Activated naive CD4-positive, alpha-beta T cell treated with anti-CD3 and anti-CD28 coated beads, Interleukin-2, amount 50 U/mL, for 24 hours (primary cell): Measurements from ENCODE around the gene AGPAT1.
A peak's percentile ranks its signal among the peaks of the same experiment; 100 is the strongest.

Experiments used
- H3K27ac Mint-ChIP-seq: one replicate; pipeline ENCODE4 v1.8.0; 2021; ENCODE audit warnings: mild to moderate bottlenecking, mixed read lengths
- H3K27me3 Mint-ChIP-seq: one replicate; pipeline ENCODE4 v1.8.0; 2021; ENCODE audit warnings: mixed read lengths
- H3K36me3 Mint-ChIP-seq: one replicate; pipeline ENCODE4 v1.8.0; 2021; ENCODE audit warnings: mixed read lengths
- H3K4me1 Mint-ChIP-seq: one replicate; pipeline ENCODE4 v1.8.0; 2021; ENCODE audit warnings: mixed read lengths
- H3K4me3 Mint-ChIP-seq: one replicate; pipeline ENCODE4 v1.8.0; 2021; ENCODE audit warnings: mild to moderate bottlenecking, mixed read lengths
- H3K9me3 Mint-ChIP-seq: one replicate; pipeline ENCODE4 v1.8.0; 2021; ENCODE audit warnings: mixed read lengths

AGPAT1 gene

GRCh38 chr6:32132110-32132509, 43.8 kb downstream of the AGPAT1 start:
- H3K4me3 Mint-ChIP-seq: no peak overlapping the region
- no peak overlapping the region for H3K27ac Mint-ChIP-seq
- no peaks in the 10 kb centered on the region for H3K9me3 Mint-ChIP-seq
- no peaks in the 10 kb centered on the region for H3K36me3 Mint-ChIP-seq
- peaks cover 25% of the 10 kb centered on the region for H3K4me1 Mint-ChIP-seq
- no peaks in the 10 kb centered on the region for H3K27me3 Mint-ChIP-seq

DNA sequence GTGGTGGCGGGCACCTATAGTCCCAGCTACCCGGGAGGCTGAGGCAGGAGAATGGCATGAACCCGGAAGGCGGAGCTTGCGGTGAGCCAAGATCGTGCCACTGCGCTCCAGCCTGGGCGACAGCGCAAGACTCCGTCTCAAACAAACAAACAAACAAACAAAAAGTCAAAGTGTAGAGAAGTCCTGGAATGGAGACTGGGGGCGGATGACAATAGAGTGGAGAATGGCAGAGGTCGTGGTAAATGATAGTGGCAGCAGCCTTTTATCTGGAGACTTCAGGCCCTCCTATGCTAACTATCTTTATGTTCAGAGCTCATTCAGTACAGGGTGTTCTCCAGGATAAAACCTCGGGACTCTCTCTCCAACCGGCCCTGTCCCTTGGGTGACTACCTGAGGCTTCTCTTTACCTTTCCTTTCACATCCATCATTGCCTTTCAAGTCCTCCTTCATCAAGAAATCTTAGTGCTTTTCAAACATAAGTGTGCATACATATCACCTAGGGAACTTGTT, 44.4 kb downstream of the AGPAT1 start:
- Mint-ChIP-seq H3K27me3 (no peaks in the 10 kb centered on the region), H3K27ac (peak overlapping the region; percentile 23), H3K9me3 (no peaks in the 10 kb centered on the region), H3K36me3 (no peaks in the 10 kb centered on the region), H3K4me3 (peak overlapping the region; percentile 19), H3K4me1 (peaks cover 32% of the 10 kb centered on the region)

DNA sequence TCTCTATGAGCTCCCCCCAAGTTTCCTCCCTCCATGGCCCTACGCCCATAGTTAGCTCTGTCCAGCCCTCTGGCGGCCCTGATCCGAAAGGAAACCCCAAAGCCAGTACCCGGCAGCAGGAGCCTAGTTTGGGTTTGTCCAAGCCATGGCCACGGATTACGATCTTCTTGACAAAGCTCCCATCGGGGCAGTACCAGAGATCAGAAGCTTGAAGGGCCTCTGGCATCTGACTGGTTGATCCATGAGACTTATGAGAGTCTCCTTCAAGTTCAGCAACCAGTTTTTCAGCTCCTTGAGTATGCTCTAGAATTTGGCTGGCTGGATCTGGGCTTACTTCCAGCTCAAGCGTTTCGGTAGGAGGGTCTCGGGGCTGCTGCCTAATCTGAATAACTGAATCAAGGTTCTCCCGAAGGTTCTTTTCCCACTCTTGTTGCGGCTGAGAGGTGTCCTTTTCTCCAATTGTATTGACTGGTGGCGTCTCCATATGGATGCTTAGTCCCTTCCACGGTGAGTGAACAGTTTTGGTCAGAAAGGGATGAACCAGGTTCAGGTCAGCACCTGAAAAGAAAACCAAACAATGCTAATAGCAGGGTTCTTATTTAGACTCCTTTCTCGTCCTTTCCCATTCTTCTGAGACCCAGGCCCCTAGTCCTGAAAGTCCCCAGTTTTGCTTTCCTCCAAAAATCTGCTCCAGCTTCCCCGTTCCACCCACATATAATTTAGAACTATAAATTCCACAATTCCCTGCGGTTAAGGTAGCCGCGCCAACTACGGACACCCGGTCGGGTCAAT, 46.4 kb downstream of the AGPAT1 start:
- Mint-ChIP-seq H3K9me3 (no peaks in the 10 kb centered on the region), H3K4me1 (peaks cover 42% of the 10 kb centered on the region), H3K27ac (peak overlapping the region; percentile 90), H3K36me3 (peaks cover 3% of the 10 kb centered on the region), H3K4me3 (peak overlapping the region; percentile 99), H3K27me3 (no peaks in the 10 kb centered on the region)

GRCh38 chr6:32128751-32129296, 47.1 kb downstream of the AGPAT1 start:
- peaks cover 48% of the 10 kb centered on the region for H3K4me1 Mint-ChIP-seq
- H3K4me3 Mint-ChIP-seq: peak overlapping the region; percentile 99
- peak overlapping the region; percentile 30 for H3K27ac Mint-ChIP-seq
- peaks cover 7% of the 10 kb centered on the region for H3K36me3 Mint-ChIP-seq
- H3K27me3 Mint-ChIP-seq: no peaks in the 10 kb centered on the region
- H3K9me3 Mint-ChIP-seq: no peaks in the 10 kb centered on the region

DNA sequence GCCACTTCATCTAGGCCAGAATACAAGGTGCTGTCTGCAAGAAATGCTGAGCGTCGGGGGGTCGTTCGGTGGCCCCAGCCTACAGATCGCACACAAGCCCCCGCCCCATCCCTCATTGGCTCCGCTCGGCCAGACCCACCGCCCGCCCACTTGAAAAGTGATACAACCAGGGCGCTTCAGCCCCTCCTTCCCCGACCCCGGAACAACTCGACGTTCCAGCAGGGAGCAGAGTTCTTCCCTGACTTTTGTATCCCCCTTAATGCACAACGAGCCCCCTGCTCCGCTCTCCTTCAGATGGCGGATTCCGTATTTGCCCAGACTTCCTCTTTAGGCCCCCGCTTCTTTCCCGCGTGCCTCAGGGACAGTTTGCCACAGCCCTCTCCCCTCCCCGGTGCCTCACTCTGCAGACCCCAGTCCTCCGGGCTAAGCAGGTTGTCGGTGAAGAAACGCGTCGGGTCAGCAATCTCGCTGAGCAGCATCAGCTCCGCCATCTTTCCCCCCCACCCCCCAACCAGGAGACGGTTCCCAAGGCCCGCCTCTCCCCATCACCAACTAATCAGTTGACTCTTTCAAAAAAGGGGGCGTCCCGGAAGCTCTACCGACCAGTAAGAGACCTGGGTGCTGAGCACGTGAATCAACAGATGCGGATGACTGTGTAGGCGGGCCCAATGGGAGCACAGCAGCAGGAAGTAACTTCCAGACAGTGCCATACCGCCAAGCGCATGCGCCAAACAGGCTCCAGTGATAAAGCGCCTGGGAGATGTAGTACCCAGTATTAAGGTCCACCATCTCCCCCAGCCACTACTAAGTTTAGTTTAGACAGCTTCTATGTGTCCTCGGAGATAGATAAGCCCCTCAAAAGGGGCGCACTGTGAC, 47.9 kb downstream of the AGPAT1 start, which contains the start of gene ATF6B:
ATF6B (minus strand) TSS at position 530 of the 876 bp plus-strand sequence; CDS start at position 491, 39 bp downstream.
- Mint-ChIP-seq H3K9me3 (no peaks in the 10 kb centered on the region), H3K36me3 (peaks cover 9% of the 10 kb centered on the region), H3K27ac (peak within 1 kb of the TSS; percentile 95), H3K4me3 (peak within 1 kb of the TSS; percentile 99), H3K27me3 (no peaks in the 10 kb centered on the region), H3K4me1 (peaks cover 53% of the 10 kb centered on the region)

DNA sequence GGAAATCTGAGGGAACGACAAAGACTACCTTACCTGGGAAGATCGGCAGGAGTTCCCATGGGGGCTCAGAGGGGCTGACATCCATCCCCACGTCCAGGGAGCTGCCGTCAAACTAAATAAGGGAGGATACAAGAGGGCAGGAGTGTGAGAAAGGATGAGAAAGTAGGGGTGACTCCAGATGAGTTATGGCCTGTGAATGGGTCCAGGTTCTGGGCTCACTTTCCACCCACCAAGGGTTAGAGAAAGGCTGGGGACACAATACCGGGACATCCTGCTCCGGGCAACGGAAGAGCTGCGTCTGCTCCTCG, 48.5 kb downstream of the AGPAT1 start:
- Mint-ChIP-seq H3K36me3 (peaks cover 9% of the 10 kb centered on the region), H3K27ac (peak overlapping the region; percentile 90), H3K9me3 (no peaks in the 10 kb centered on the region), H3K4me3 (peak overlapping the region; percentile 99), H3K4me1 (peaks cover 53% of the 10 kb centered on the region), H3K27me3 (no peaks in the 10 kb centered on the region)

DNA sequence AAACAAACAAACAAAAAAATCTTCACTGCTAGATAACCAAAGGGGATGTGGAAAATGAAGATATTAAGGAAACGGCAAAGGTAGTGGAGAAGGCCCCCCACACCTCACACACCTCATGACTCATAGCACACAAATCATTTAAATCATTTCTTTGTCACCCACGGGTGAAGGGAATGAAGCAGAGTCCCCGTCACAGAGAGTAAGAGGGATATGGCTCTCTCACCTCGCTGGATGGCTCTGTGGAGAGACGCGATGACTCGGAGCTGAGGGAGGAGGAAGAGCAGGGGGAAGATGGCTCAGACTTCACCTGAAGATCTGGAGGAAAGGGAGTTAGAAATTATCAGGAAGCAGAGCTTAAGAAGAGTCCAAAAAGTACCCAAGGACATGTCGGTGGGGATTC, 49.0 kb downstream of the AGPAT1 start:
- no peaks in the 10 kb centered on the region for H3K9me3 Mint-ChIP-seq
- peaks cover 53% of the 10 kb centered on the region for H3K4me1 Mint-ChIP-seq
- H3K4me3 Mint-ChIP-seq: peak overlapping the region; percentile 99
- peaks cover 14% of the 10 kb centered on the region for H3K36me3 Mint-ChIP-seq
- H3K27ac Mint-ChIP-seq: peak overlapping the region; percentile 90
- no peaks in the 10 kb centered on the region for H3K27me3 Mint-ChIP-seq

GRCh38 chr6:32123681-32124080, 52.2 kb downstream of the AGPAT1 start:
- Mint-ChIP-seq H3K4me3 (no peak overlapping the region), H3K27ac (no peak overlapping the region), H3K36me3 (peaks cover 14% of the 10 kb centered on the region), H3K9me3 (no peaks in the 10 kb centered on the region), H3K4me1 (peaks cover 49% of the 10 kb centered on the region), H3K27me3 (no peaks in the 10 kb centered on the region)

DNA sequence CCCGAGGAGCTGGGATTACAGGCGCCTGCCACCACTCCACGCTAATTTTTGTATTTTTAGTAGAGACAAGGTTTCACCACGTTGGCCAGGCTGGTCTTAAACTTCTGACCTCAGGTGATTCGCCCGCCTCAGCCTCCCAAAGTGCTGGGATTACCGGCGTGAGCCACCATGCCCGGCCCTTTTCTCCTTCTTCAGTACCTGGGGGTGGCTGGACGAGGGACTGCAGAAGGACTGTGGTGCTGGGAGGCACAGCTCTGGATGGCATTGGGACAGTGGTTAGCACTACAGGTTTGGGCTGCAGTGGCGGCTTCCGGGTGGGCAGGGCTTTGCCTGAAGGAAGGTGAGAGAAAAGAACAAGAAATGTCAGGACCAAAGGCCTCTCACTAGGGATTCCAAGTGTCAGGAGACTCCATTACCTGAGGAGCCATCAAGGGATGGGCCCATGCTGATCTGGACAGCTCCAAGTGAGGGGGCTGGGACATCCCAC, 55.3 kb downstream of the AGPAT1 start:
- Mint-ChIP-seq H3K4me1 (peaks cover 25% of the 10 kb centered on the region), H3K36me3 (peaks cover 13% of the 10 kb centered on the region), H3K27me3 (no peaks in the 10 kb centered on the region), H3K4me3 (no peak overlapping the region), H3K9me3 (no peaks in the 10 kb centered on the region), H3K27ac (no peak overlapping the region)

- Mint-ChIP-seq H3K36me3 (peaks cover 9% of the 10 kb centered on the region), H3K4me1 (peaks cover 19% of the 10 kb centered on the region), H3K4me3 (no peak overlapping the region), H3K27ac (no peak overlapping the region), H3K27me3 (no peaks in the 10 kb centered on the region), H3K9me3 (no peaks in the 10 kb centered on the region)
Observed at GRCh38 chr6:32118782-32119628, 56.9 kb downstream of the AGPAT1 start.
